ENCODE measurements around the gene TTL.

GRCh38 chr2:112584891-112585250 is 102.9 kb downstream of the TTL start:
- no peak for TF ChIP-seq CTCF (conservative IDR thresholded peaks at IDR 0.05; ENCODE audit: low read depth, low read length)
- TF ChIP-seq EZH2phosphoT487 (IDR thresholded peaks at IDR 0.05; ENCODE audit: borderline replicate concordance, low read length), result no peak
